SU-DHL-6 (cell line): ENCODE measurements around the gene MCM3.

Source experiments
- H2AFZ ChIP-seq: fragments of 200-600 bp; sonication (generic); 2 replicates; pipeline ENCODE4 v1.6.1; 2014; ENCODE audit warnings: low read depth, mild to moderate bottlenecking, moderate library complexity, mixed read lengths, antibody characterized with exemption, low read length; ENCODE audit not compliant: severe bottlenecking
- H3F3A ChIP-seq: fragments of 200-600 bp; shearing (Covaris generic); 2 replicates; pipeline ENCODE4 v1.6.0; 2016; ENCODE audit warnings: antibody characterized with exemption, mild to moderate bottlenecking; ENCODE audit not compliant: insufficient read depth
- H3K27ac ChIP-seq: fragments of 200-600 bp; sonication (generic); 2 replicates; pipeline ENCODE4 v1.5.1; 2016; ENCODE audit warnings: low read depth, mild to moderate bottlenecking, low read length, moderate library complexity, mixed read lengths
- H3K27me3 ChIP-seq: fragments of 200-600 bp; sonication (generic), shearing (Covaris generic); 2 replicates; pipeline ENCODE4 v1.6.0; 2014; ENCODE audit warnings: mild to moderate bottlenecking, low read length
- H3K36me3 ChIP-seq: fragments of 200-600 bp; sonication (generic); 2 replicates; pipeline ENCODE4 v1.6.1; 2014; ENCODE audit warnings: mild to moderate bottlenecking, low read length, mixed read lengths
- H3K4me2 ChIP-seq: fragments of 300-600, 200-600 bp; shearing (Covaris generic), sonication (generic); 2 replicates; pipeline ENCODE4 v1.6.0; 2014; ENCODE audit warnings: low read length, low read depth, mild to moderate bottlenecking; ENCODE audit not compliant: poor library complexity, severe bottlenecking
- H3K4me3 ChIP-seq: fragments of 200-600 bp; sonication (generic); 2 replicates; pipeline ENCODE4 v1.5.1; 2014; ENCODE audit warnings: antibody characterized with exemption, low read length, mild to moderate bottlenecking, mixed read lengths; ENCODE audit not compliant: insufficient read depth, poor library complexity, severe bottlenecking
- H3K79me2 ChIP-seq: fragments of 200-600 bp; sonication (generic); 2 replicates; pipeline ENCODE4 v1.6.1; 2014; ENCODE audit warnings: mild to moderate bottlenecking, low read length, moderate library complexity; ENCODE audit not compliant: insufficient read depth
- H3K9ac ChIP-seq: fragments of 200-600 bp; sonication (generic); 2 replicates; pipeline ENCODE4 v1.7.0; 2014; ENCODE audit warnings: mild to moderate bottlenecking, low read length
- H3K9me2 ChIP-seq: fragments of 200-600 bp; sonication (generic); replicated peaks from 2 replicates; pipeline ENCODE4 v1.6.1; 2014; ENCODE audit warnings: low read length; ENCODE audit not compliant: insufficient read depth
- H3K9me3 ChIP-seq: fragments of 200-600 bp; sonication (generic); 2 replicates; pipeline ENCODE4 v1.6.1; 2014; ENCODE audit warnings: low read length, mixed read lengths; ENCODE audit not compliant: insufficient read depth
- H4K20me1 ChIP-seq: fragments of 200-600 bp; sonication (generic); 2 replicates; pipeline ENCODE4 v1.6.1; 2014; ENCODE audit warnings: low read depth, mild to moderate bottlenecking, antibody characterized with exemption, low read length, moderate library complexity, mixed read lengths
- EZH2phosphoT487 ChIP-seq: fragments of 200-600 bp; sonication (generic), shearing (Covaris generic); conservative IDR thresholded peaks from 2 replicates; pipeline ENCODE4 v1.6.1; 2018; ENCODE audit warnings: mild to moderate bottlenecking, antibody characterized with exemption, low read length, moderate library complexity, mixed read lengths
- TF ChIP-seq, protein P1 (sequence below): fragments of 200-600 bp; sonication (generic); IDR thresholded peaks from one replicate; pipeline ENCODE4 v1.5.1; 2017; ENCODE audit warnings: antibody characterized with exemption, mild to moderate bottlenecking, low read length, moderate library complexity; ENCODE audit not compliant: insufficient read depth, poor library complexity, severe bottlenecking

MCM3 gene

DNA sequence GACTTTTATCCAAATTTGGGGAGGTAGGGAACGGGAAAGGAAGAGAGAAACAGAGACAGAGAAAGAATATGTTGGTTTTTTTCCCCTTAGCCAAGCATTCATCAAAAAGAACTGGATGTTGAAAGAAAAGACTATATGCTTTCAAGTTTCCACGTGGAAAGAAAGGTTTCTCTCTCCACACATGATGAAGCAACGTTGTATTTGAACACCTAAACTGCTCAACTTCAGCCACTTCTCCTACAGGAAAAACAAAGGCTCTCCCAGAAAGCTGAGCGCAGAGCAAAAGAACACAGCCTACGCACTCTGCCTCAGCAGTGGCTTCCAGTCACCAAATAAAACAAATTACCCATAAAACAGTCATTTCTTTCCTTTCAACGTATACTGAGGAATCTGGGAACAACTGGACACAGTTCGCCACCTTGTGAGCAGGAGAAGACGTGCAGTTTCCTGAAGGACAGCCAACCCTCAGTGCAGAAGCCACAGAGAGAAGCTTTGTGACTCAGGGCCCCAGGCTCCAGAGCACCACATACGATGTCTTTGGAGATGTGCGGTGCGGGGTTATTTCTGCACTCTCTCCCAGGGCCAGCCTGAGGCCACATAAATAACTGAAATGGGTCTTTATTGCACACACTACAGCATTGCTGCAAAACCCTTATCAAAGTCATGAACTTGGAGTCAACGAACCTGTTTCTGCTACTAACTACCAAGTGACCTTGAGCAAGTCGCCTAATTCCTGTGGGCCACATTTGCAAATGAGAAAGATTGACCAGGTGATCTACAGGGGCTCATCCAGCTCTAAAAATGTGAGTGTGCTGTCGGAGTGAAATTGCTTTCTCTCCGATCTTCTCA is 50.3 kb downstream of the MCM3 start:
- no peak overlapping the region for H3K4me3 ChIP-seq
- no peak overlapping the region for H3K4me2 ChIP-seq
- no peak overlapping the region for H2AFZ ChIP-seq

DNA sequence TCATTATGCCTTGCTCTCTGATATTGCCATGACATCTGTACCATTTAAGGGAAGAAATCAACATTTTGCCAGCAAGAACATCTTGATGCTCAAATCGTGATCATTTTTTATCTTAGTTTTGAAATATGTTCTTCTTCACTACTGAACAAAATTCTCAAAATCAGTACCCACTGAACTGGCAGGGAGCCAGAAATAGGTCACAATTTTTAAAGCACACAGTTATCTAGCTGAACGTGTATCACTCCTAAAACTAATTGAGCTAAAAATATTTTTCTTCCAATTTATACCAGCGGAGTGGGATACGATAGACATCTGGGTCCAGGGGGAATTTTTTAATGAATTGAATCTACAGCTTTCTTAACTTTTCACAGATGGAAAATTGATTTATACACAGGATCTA is 51.5 kb downstream of the MCM3 start:
- Histone ChIP-seq H3K27ac (no peak overlapping the region), H2AFZ (no peak overlapping the region), H3K9ac (no peak overlapping the region), H3F3A (no peaks in the 10 kb centered on the region), H4K20me1 (no peaks in the 10 kb centered on the region), H3K9me2 (no peaks in the 10 kb centered on the region), H3K36me3 (no peaks in the 10 kb centered on the region), H3K9me3 (no peaks in the 10 kb centered on the region), H3K79me2 (no peaks in the 10 kb centered on the region), H3K4me3 (no peak overlapping the region), H3K27me3 (no peaks in the 10 kb centered on the region), H3K4me2 (no peak overlapping the region)
- TF ChIP-seq, protein P1, sequence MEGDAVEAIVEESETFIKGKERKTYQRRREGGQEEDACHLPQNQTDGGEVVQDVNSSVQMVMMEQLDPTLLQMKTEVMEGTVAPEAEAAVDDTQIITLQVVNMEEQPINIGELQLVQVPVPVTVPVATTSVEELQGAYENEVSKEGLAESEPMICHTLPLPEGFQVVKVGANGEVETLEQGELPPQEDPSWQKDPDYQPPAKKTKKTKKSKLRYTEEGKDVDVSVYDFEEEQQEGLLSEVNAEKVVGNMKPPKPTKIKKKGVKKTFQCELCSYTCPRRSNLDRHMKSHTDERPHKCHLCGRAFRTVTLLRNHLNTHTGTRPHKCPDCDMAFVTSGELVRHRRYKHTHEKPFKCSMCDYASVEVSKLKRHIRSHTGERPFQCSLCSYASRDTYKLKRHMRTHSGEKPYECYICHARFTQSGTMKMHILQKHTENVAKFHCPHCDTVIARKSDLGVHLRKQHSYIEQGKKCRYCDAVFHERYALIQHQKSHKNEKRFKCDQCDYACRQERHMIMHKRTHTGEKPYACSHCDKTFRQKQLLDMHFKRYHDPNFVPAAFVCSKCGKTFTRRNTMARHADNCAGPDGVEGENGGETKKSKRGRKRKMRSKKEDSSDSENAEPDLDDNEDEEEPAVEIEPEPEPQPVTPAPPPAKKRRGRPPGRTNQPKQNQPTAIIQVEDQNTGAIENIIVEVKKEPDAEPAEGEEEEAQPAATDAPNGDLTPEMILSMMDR = no peak
- TF ChIP-seq EZH2phosphoT487 = no peak

More for the DNA sequence above, 50.3 kb downstream of the MCM3 start:
- Histone ChIP-seq H3K36me3 (no peaks in the 10 kb centered on the region), H3K27ac (no peak overlapping the region), H3K9ac (no peak overlapping the region), H3K27me3 (no peaks in the 10 kb centered on the region), H3K79me2 (no peaks in the 10 kb centered on the region), H3K9me2 (no peaks in the 10 kb centered on the region), H3F3A (no peaks in the 10 kb centered on the region), H3K9me3 (no peaks in the 10 kb centered on the region), H4K20me1 (no peaks in the 10 kb centered on the region)
- TF ChIP-seq, protein P1 = peak; percentile 27
- TF ChIP-seq EZH2phosphoT487 = no peak

DNA sequence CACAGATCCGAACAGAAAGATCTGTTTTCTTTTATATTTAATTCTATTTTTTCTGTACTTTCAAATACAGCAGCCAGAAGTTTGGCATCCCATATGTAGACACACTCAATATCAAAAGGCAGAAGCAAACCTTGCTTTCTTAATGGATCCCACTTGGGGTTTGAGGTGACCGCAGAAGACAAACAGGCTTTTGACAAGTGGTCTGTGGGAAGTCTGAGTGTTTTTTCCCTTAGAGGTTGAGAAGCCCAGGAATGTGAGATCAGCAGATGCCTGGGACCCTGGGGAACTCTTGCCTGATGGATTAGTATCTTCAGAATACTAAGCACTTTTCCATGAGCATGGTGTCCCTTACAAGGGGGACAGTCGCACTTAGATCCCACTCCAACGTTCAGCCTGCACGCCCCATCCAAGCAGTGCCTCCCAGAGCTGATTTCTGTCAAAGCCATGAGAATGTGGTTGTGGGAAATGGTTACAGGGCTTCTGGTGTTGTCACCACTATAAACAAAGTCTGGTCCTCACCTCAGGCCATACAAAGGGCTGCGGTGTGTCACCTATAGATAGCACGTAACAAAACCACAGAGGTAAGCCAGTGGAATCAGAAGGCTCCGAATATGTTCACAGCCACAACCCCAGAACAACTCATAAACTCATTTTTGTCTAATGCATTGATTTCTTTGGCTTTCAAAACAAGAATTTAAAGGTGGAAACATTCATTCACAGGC is 53.0 kb downstream of the MCM3 start:
- no peaks in the 10 kb centered on the region for H3K79me2 ChIP-seq
- no peak overlapping the region for H3K4me2 ChIP-seq
- no peak overlapping the region for H3K4me3 ChIP-seq
- no peak overlapping the region for H2AFZ ChIP-seq
- H4K20me1 ChIP-seq = no peaks in the 10 kb centered on the region
- H3F3A ChIP-seq = no peaks in the 10 kb centered on the region
- H3K9me3 ChIP-seq = no peaks in the 10 kb centered on the region
- H3K9ac ChIP-seq = no peak overlapping the region
- H3K36me3 ChIP-seq = no peaks in the 10 kb centered on the region
- H3K9me2 ChIP-seq = no peaks in the 10 kb centered on the region
- no peaks in the 10 kb centered on the region for H3K27me3 ChIP-seq
- TF ChIP-seq, protein P1 = no peak
- TF ChIP-seq EZH2phosphoT487 = no peak
- H3K27ac ChIP-seq = no peak overlapping the region
